GM12878 (cell line): Measurements from ENCODE around the gene ZFHX2. TPM values are rescaled to one million over a fixed set of nuclear protein-coding genes. Genes with fewer than 3 reads are reported as not detected.

Source experiments
- ATAC-seq: fragments of 200-7000 bp; cut with Tn5 transposase; 3 replicates; pipeline ENCODE4 v1.9.1; 2020; ENCODE audit warnings: mild to moderate bottlenecking, moderate library complexity
- BruUV-seq: library from RNA; stranded (reverse); fragments of 400-500 nt; replicated peaks from 2 replicates; lab custom pipeline; 2021; lab: Mats Ljungman, UMichigan
- CTCF ChIA-PET: fragments of 300-600 bp; sonication (Branson Sonifier 250); formaldehyde crosslinking; extraction: SDS; loops from one replicate; lab custom pipeline; 2021; ENCODE audit warnings: inconsistent platforms; lab: Yijun Ruan, JAX
- POLR2A ChIA-PET: fragments of 350-600 bp; formaldehyde crosslinking; extraction: SDS; loops from one replicate; lab custom pipeline; 2021; ENCODE audit warnings: inconsistent platforms; lab: Charles Lee
- RAD21 ChIA-PET: fragments of 300-600 bp; sonication (Branson Sonifier 250); formaldehyde crosslinking; loops from one replicate; lab custom pipeline; 2023; ENCODE audit warnings: antibody characterized with exemption; ENCODE audit not compliant: unreplicated experiment; lab: Charles Lee
- SMC1A ChIA-PET: fragments of 300-600 bp; sonication (Branson Sonifier 250); formaldehyde crosslinking; loops from one replicate; lab custom pipeline; 2023; ENCODE audit not compliant: unreplicated experiment, uncharacterized antibody; lab: Charles Lee
- DNase-seq: peaks from one replicate; pipeline ENCODE4 v3.0.0-alpha.2; 2011; ENCODE audit warnings: low read depth, low spot score
- FAIRE-seq: peaks from 3 replicates; lab custom pipeline; 2011; peaks lifted over from hg19 to GRCh38; lab: Jason Lieb, UNC
- H2AFZ ChIP-seq: 2 replicates; pipeline ENCODE4 v1.6.0; 2011; ENCODE audit warnings: low read depth, low read length, control low read depth; ENCODE audit not compliant: control insufficient read depth
- H3K27ac ChIP-seq: 2 replicates; pipeline ENCODE4 v1.5.1; 2011; ENCODE audit warnings: control low read depth; ENCODE audit not compliant: control insufficient read depth, insufficient read depth
- H3K27me3 ChIP-seq, 2 experiments: replicated peaks in 1 of 2; 2 replicates each; pipeline versions ENCODE4 v1.6.0 to v1.6.1; 2011; ENCODE audit warnings: low read length in 1 of 2; ENCODE audit not compliant: control insufficient read depth in 2 of 2, insufficient read depth in 2 of 2
- H3K36me3 ChIP-seq, 2 experiments: 2 replicates each; pipeline ENCODE4 v1.5.1; 2011; ENCODE audit warnings: low read length in 1 of 2; ENCODE audit not compliant: control insufficient read depth in 2 of 2, insufficient read depth in 2 of 2
- H3K4me1 ChIP-seq: 2 replicates; pipeline ENCODE4 v1.6.1; 2011; ENCODE audit warnings: mild to moderate bottlenecking, low read length, moderate library complexity, mixed read lengths; ENCODE audit not compliant: control insufficient read depth, insufficient read depth
- H3K4me2 ChIP-seq: 2 replicates; pipeline ENCODE4 v1.6.0; 2011; ENCODE audit warnings: control low read depth; ENCODE audit not compliant: control insufficient read depth, insufficient read depth
- H3K4me3 ChIP-seq: fragments of 200-600 bp; sonication (generic); 2 replicates; pipeline ENCODE4 v1.5.1; 2016
- H3K79me2 ChIP-seq: 2 replicates; pipeline ENCODE4 v1.6.0; 2011; ENCODE audit warnings: low read length; ENCODE audit not compliant: control insufficient read depth, insufficient read depth
- H3K9ac ChIP-seq: 2 replicates; pipeline ENCODE4 v1.8.0; 2011; ENCODE audit warnings: low read length, control low read depth, mixed read lengths; ENCODE audit not compliant: control insufficient read depth, insufficient read depth
- H3K9me3 ChIP-seq: replicated peaks from 3 replicates; pipeline ENCODE4 v1.5.1; 2011; ENCODE audit warnings: mild to moderate bottlenecking, low read length; ENCODE audit not compliant: control insufficient read depth, insufficient read depth
- H4K20me1 ChIP-seq: 2 replicates; pipeline ENCODE4 v1.6.0; 2011; ENCODE audit not compliant: control insufficient read depth, insufficient read depth
- HDAC2 ChIP-seq: fragments of 200-600 bp; sonication (generic); IDR thresholded peaks from 2 replicates; pipeline ENCODE4 v1.6.1; 2017
- ZBTB11 ChIP-seq: fragments of 450-650 bp; formaldehyde crosslinking; IDR thresholded peaks from 2 replicates; pipeline ENCODE4 v1.5.0; 2022; ENCODE audit warnings: mild to moderate bottlenecking, missing genetic modification characterization
- WGBS: methylation state at CpG from one replicate; pipeline ENCODE4 v1.1.6; 2016; ENCODE audit warnings: low lambda C conversion rate; ENCODE audit not compliant: insufficient replicate concordance, insufficient coverage; ENCODE audit errors: missing lambda C conversion rate; 5-methylcytosine and 5-hydroxymethylcytosine counted together
- in situ Hi-C: fragments of 300-500 bp; cut with MboI; formaldehyde crosslinking; loops from 9 replicates; pipeline ENCODE4 v1.14.3; 2018; ENCODE audit warnings: mixed read lengths
- intact Hi-C: fragments of 100-400 bp; cut with micrococcal nuclease; formaldehyde crosslinking; loops from one replicate; pipeline ENCODE4 v1.14.2; 2022; ENCODE audit not compliant: unreplicated experiment
- polyA plus RNA-seq, 11 experiments: library from polyadenylated mRNA; depleted of rRNA in 4 of 11; unstranded in 6 of 11; stranded (reverse) in 5 of 11; fragments of >200 nt; fragmentation: Nextera tagmentation in 4 of 11; fragmentation: Illumina TruSeq in 1 of 11; extraction: Ambion mirVana in 4 of 11; extraction: Trizol in 1 of 11; gene quantifications; 1 replicate in 1 of 11; 2 replicates in 10 of 11; pipeline versions ENCODE4 v1.2.1 to v1.2.3, GENCODE V29; 2011 to 2016; ENCODE audit warnings: inconsistent platforms in 2 of 11, missing spikeins in 2 of 11, low read depth in 1 of 11
- total RNA-seq, 4 experiments: library from RNA; depleted of rRNA in 3 of 4; stranded (reverse); fragments of >200 nt in 3 of 4; fragmentation: Illumina TruSeq in 1 of 4; extraction: Trizol in 1 of 4; gene quantifications; 2 replicates each; pipeline versions ENCODE4 v1.2.1 to v1.2.3, GENCODE V29; 2013 to 2021

ZFHX2 gene
- total and polyA plus RNA-seq, 10 of the 15 experiments (the other 5 are each of a cell fraction or from before 2014, with no cell fraction given): 0.27 to 2.2 (median 0.55) TPM

- H3K79me2 ChIP-seq: no peaks in the 10 kb centered on the region
- ChIA-PET SMC1A (interaction anchor here (2.1 kb wide), 1 partner anchor 10 kb away, joined by 9 read pairs; no protein-coding TSS in a partner anchor), RAD21 (no interaction called here), CTCF (interaction anchor here (0.6 to 1.4 kb wide), 2 partner anchors 11 to 663 kb away, joined by 3 read pairs; partner anchors contain the start of gene TINF2), POLR2A (no interaction called here)
- H3K27me3 ChIP-seq: peaks cover 2% of the 10 kb centered on the region in 2 experiments; a peak in 2 of 4 replicates
- no peak overlapping the region for H3K4me2 ChIP-seq
- H4K20me1 ChIP-seq: no peaks in the 10 kb centered on the region
- no peak overlapping the region for H3K27ac ChIP-seq
- peaks cover 2% of the 10 kb centered on the region; the same call in 1 of the 2 replicates for H3K4me1 ChIP-seq
- BruUV-seq: no TSS peak
- ATAC-seq (no peak), FAIRE-seq (no peak), DNase-seq (no peak)
- no peak overlapping the region for H3K4me3 ChIP-seq
- 66% methylated on average over 3 of the region's 3 CpGs for WGBS
- no peak overlapping the region for H3K9ac ChIP-seq
- H3K36me3 ChIP-seq: no peaks in the 10 kb centered on the region
- H2AFZ ChIP-seq: no peak overlapping the region
- in situ Hi-C loops: no loop called here
- TF ChIP-seq ZBTB11 (no peak), HDAC2 (no peak)
- TF ChIP-seq, all 136 proteins: peak for 0
- H3K9me3 ChIP-seq: no peaks in the 10 kb centered on the region
- intact Hi-C loops: no loop called here
Measured at GRCh38 chr14:23579311-23579630, 27.7 kb upstream of the ZFHX2 start.
